ENCODE results near the gene TCERG1L. TPM values are rescaled to one million over a fixed set of nuclear protein-coding genes. Genes with fewer than 3 reads are reported as not detected.
"Not testable (repeated sequence)": the region's sequence is repeated elsewhere in the genome, so short reads cannot be mapped to it uniquely, and the experiment has no call there.

The TCERG1L gene
- polyA plus RNA-seq, 4 donors, result 0.31 to 1.8 (median 1.5) TPM

- no peak for DNase-seq (ENCODE audit: low read depth in 4 of 4, low spot score in 3 of 4)
Measured at GRCh38 chr10:131092386-131092785, 219.1 kb downstream of the TCERG1L start.

- no peak for DNase-seq (ENCODE audit: low read depth in 4 of 4, low spot score in 3 of 4)
Measured at GRCh38 chr10:131091682-131092081, 219.8 kb downstream of the TCERG1L start.

GRCh38 chr10:131090761-131091661, 220.5 kb downstream of the TCERG1L start:
- no peak for DNase-seq (ENCODE audit: low read depth in 4 of 4, low spot score in 3 of 4)

- no peak for DNase-seq (ENCODE audit: low read depth in 4 of 4, low spot score in 3 of 4)
Measured at GRCh38 chr10:131089861-131090260, 221.7 kb downstream of the TCERG1L start.

DNA sequence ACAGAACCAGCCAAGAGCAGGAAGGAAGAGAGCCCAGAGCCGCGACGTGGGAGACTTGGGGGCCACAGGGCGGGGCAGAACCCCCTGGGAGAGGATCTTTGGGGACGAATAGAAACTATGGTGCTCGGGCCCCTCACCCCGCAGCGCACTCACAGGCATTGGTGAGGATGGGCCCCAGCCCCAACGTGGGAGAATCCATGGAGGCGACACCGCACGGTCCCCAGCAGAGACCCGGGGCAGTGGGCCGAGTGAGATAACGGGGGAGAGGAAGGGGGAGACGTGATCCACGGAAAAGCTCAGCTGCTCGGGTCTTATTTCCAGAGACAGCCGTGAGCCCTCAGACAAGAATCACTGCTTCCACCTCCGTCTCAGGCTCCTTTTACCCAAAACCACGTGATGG, 222.4 kb downstream of the TCERG1L start:
- DNase-seq (ENCODE audit: low read depth in 4 of 4, low spot score in 3 of 4), result no peak

- no peak for DNase-seq (ENCODE audit: low read depth in 4 of 4, low spot score in 3 of 4)
Measured at GRCh38 chr10:131088619-131089018, 222.9 kb downstream of the TCERG1L start.

- DNase-seq (ENCODE audit: low read depth in 4 of 4, low spot score in 3 of 4), result no peak
Measured at GRCh38 chr10:131087464-131088215, 223.9 kb downstream of the TCERG1L start.

DNA sequence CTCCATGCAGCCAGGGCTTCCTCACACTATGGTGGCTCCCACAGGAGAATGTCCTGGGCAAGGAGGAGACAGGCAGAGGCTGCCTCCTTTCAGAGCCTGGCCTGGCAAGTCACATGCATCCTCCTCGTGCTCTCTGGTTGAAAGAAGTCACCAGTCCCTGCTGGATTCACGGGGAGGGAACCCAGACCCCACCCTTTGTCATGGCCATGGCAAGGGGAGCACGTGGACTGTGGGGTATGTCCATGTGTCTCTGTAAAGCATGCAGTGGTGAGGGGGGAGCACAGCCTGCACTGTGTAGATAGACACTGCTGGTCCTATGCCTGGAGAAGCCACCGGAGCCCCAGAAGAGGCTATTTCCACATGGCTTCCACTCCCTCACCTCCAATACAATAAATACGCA, 225.0 kb downstream of the TCERG1L start:
- DNase-seq (ENCODE audit: low read depth in 4 of 4, low spot score in 3 of 4), result no peak

- no peak for DNase-seq (ENCODE audit: low read depth in 4 of 4, low spot score in 3 of 4)
Measured at GRCh38 chr10:131086094-131086493, 225.4 kb downstream of the TCERG1L start.

- no peak for DNase-seq (ENCODE audit: low read depth in 4 of 4, low spot score in 3 of 4)
Measured at GRCh38 chr10:131085091-131085860, 226.2 kb downstream of the TCERG1L start.

GRCh38 chr10:131084791-131085090, 226.8 kb downstream of the TCERG1L start:
- DNase-seq (ENCODE audit: low read depth in 4 of 4, low spot score in 3 of 4), result no peak

DNA sequence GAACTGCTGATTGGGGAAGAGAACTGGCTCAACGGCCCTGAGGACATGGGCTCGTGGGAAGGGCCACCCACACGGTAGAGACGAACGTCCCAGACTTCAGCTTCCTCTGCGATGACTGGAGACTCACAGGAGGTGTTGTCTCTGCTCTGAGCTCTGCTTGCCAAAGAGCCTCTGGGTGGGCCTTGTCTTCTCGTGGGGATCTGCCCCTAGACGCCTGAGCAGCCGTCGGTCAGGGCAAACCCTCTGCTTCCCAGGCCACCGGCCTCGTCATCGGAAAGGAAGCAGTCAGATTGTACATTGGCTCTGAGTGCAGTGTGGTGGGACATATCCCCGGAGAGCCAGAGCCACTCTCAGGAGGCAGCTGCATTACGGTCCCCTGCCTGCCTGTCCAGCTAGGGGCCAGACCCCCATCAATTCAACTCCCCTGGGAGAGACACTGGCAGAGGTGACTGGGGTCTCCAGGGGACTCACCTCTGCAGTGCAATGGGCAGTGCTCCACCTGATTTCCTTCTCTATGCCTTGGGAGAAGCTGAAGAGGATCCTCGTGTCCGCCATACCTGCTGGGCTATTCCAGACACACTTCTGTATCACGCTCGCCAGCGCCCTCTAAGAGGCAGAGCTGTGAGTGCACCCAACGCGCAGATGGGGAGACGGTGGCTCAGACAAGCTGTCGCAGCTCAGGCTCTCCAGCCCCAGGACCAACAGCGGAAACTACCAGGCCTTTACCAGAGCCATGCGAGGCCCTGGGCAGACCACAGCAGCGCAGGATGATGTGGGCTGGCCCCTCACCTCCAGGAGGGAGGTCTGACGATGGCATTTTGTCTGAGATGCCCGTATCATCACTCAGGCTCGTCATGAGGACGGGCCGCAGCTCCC, 227.4 kb downstream of the TCERG1L start:
- DNase-seq (ENCODE audit: low read depth in 4 of 4, low spot score in 3 of 4), result no peak

- no peak for DNase-seq (ENCODE audit: low read depth in 4 of 4, low spot score in 3 of 4)
Measured at GRCh38 chr10:131082991-131083481, 228.5 kb downstream of the TCERG1L start.

- no peak for DNase-seq (ENCODE audit: low read depth in 4 of 4, low spot score in 3 of 4)
Measured at GRCh38 chr10:131082201-131082850, 229.2 kb downstream of the TCERG1L start.

DNA sequence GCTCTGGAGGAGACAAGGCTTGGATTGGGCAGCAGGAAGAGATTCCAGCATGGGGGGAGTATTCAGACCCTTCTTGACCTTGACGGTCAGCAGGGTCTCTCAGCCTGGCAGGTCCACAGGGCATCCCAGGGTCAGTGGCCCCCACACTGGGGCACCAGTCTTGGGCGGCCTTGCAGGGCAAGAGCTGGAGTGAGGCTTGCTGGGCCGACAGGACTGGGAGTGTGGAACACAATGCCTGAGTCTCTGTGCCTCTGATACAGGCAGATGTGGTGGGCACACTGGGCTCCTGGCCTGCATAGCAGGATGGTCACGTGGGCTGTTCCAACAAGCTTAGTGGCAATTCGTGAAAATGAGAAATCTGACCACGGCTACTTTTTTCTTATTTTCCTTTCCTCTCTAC, 229.7 kb downstream of the TCERG1L start:
- DNase-seq (ENCODE audit: low read depth in 4 of 4, low spot score in 3 of 4), result no peak

GRCh38 chr10:131081376-131081775, 230.1 kb downstream of the TCERG1L start:
- no peak for DNase-seq (ENCODE audit: low read depth in 4 of 4, low spot score in 3 of 4)

- DNase-seq (ENCODE audit: low read depth in 4 of 4, low spot score in 3 of 4), result no peak
Measured at GRCh38 chr10:131080571-131080970, 230.9 kb downstream of the TCERG1L start.

GRCh38 chr10:131079314-131079713, 232.2 kb downstream of the TCERG1L start:
- DNase-seq (ENCODE audit: low read depth in 4 of 4, low spot score in 3 of 4), result no peak

GRCh38 chr10:131078882-131079280, 232.6 kb downstream of the TCERG1L start:
- not testable (repeated sequence) for DNase-seq (ENCODE audit: low read depth in 4 of 4, low spot score in 3 of 4)
